HG03342 (cell line): ENCODE results near the gene PFN2.

Source experiments
- ATAC-seq: cut with Tn5 transposase; IDR thresholded peaks from one replicate; pipeline ENCODE4 v1.9.1; 2021; ENCODE audit warnings: mild to moderate bottlenecking, moderate library complexity; ENCODE audit not compliant: unreplicated experiment

The PFN2 gene

DNA sequence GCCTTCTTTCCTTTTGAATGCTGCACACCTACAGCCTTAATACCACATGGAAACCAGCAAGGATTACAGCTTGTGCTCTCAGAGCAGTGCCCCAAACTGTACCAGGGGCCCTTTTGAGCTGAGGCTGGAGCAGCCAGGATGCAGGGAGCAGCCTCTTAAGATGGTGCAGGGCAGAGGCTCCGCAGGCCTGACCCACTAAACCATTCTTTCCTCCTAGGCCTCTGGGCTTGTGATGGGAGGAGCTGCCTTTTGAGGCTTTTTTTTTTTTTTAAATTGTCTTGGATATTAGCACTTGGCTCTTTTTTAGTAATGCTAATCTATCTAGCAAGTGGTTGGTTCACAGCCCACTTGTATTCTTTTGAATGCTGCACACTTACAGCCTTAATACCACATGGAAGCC lies 37.7 kb downstream of the PFN2 start:
- no peak for ATAC-seq

- ATAC-seq, result no peak
Measured at GRCh38 chr3:149920119-149920518, 50.6 kb downstream of the PFN2 start.

DNA sequence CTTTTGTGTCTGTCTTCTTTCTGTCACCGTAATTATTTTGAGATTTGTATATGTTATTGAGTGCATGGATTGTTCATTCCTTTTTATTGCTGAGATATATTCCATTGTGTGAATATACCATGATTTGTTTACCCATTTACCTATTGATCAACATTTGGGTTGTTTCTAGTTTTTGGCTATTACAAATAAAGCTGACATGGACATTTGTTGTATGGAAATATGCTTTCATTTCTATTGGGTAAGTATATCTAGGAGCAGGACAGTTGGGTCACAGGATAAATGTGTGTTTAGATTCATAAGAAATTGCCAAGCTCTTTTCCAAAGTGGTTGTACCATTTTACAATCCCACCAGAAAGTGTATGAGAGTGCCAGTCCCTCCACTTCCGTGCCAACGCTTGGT lies 51.2 kb downstream of the PFN2 start:
- ATAC-seq, result no peak

DNA sequence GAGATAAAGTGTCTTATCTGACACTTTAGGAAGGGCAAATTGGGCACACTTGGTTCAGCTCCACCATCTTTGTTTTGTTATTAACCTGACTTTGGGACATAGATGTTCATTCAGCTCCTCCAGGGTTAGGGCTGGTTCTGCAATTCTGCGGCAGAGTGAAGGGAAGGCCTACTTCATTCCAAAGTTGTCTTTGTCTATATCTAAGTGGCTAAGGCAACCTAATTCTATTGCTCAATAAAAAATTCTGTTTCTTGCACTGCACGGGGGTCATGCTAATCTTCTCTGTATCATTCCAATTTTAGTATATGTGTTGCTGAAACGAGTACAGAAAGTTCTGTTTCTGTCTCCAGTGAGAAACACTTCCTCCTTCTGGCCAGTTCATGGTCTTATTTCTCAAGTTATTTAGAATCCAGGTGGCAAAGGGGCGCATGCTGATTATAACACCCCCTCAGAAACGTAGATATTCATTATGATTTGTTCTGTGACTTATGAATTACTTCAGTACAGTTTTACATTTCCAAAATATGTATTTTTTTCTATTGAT lies 53.5 kb downstream of the PFN2 start:
- no peak for ATAC-seq
